Effector memory CD8-positive, alpha-beta T cell (primary cell): Measurements from ENCODE around the gene PRSS50.

ENCODE experiments used
- ATAC-seq: fragments of 150-1000 bp; cut with Tn5 transposase; replicated peaks from 2 replicates; pipeline ENCODE4 v1.10.0; 2021; ENCODE audit warnings: mild to moderate bottlenecking, moderate library complexity
- DNase-seq, 3 experiments: peaks; one replicate each; pipeline ENCODE4 v3.0.0; 2021
- H3K27ac Mint-ChIP-seq, 2 donors: one replicate each; pipeline ENCODE4 v1.8.0; 2022; ENCODE audit warnings: mild to moderate bottlenecking in 2 of 2, mixed read lengths in 2 of 2, moderate library complexity in 2 of 2
- H3K27me3 Mint-ChIP-seq, 2 donors: one replicate each; pipeline ENCODE4 v1.8.0; 2022; ENCODE audit warnings: mixed read lengths in 2 of 2
- H3K36me3 Mint-ChIP-seq: one replicate; pipeline ENCODE4 v1.8.0; 2022; ENCODE audit warnings: mild to moderate bottlenecking, moderate library complexity, mixed read lengths; ENCODE audit not compliant: insufficient read depth
- H3K4me1 Mint-ChIP-seq, 2 donors: one replicate each; pipeline ENCODE4 v1.8.0; 2022; ENCODE audit warnings: low read depth in 2 of 2, mixed read lengths in 2 of 2
- H3K4me3 Mint-ChIP-seq, 2 donors: one replicate each; pipeline ENCODE4 v1.8.0; 2022; ENCODE audit warnings: mild to moderate bottlenecking in 2 of 2, mixed read lengths in 2 of 2, moderate library complexity in 2 of 2
- H3K9me3 Mint-ChIP-seq, 2 donors: one replicate each; pipeline ENCODE4 v1.8.0; 2022; ENCODE audit warnings: mixed read lengths in 2 of 2

The PRSS50 gene

GRCh38 chr3:46737329-46737731, 19.7 kb upstream of the PRSS50 start:
- Mint-ChIP-seq H3K4me3 (no peak overlapping the region), H3K27ac (no peak overlapping the region), H3K36me3 (no peaks in the 10 kb centered on the region), H3K27me3 (peaks cover 16 to 44% of the 10 kb centered on the region in 2 donors), H3K9me3 (no peaks in the 10 kb centered on the region), H3K4me1 (no peaks in the 10 kb centered on the region)
- ATAC-seq = no peak
- no peak for DNase-seq

DNA sequence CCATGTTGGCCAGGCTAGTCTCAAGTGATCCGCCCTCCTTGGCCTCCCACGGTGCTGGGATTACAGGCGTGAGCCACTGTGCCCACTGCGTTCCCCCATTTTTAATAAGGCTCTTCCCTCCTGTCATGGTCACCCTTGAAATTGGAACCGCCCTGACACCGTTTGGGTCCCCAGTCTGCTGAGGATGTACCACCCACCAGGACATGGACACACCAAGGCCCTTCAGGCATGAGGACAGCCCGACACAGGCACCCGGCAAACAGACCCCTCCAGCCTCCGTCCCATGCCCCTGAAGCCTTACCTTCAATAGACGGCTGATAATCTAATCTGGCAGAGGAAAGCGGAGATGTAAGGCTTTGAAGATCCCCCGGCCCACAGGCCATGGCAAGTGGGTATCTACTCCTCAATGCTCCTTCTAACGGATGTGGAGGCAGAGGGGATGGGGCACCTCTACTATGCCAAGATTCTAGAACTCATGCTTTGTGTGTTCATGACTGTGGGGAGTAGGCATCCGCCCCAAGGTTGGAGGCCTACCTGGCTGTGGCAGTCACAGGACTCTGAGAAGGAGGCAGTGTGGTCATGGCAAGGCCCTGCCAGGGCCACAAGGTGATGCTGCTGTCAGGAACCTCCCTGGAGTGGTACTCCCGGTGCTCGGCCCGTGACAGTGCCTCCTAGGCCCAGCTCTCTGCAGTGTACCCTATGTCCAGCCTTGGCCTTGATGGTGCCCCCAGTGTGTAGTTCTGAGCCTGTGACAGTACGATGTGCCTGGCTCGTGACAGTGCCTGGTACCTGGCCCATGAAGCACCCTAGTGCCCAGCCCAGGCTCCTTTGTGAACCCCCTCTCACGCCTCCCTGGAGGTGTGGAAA, 18.6 kb upstream of the PRSS50 start:
- no peaks in the 10 kb centered on the region for H3K4me1 Mint-ChIP-seq
- H3K27ac Mint-ChIP-seq = no peak overlapping the region

GRCh38 chr3:46734773-46735172, 17.1 kb upstream of the PRSS50 start:
- no peak for ATAC-seq
- Mint-ChIP-seq H3K36me3 (no peaks in the 10 kb centered on the region), H3K9me3 (no peaks in the 10 kb centered on the region), H3K27me3 (peaks cover 16 to 44% of the 10 kb centered on the region in 2 donors), H3K4me3 (no peak overlapping the region), H3K4me1 (no peaks in the 10 kb centered on the region), H3K27ac (no peak overlapping the region)
- no peak for DNase-seq

More for the DNA sequence above, 18.6 kb upstream of the PRSS50 start:
- DNase-seq (no peak), ATAC-seq (no peak)
- Mint-ChIP-seq H3K4me3 (no peak overlapping the region), H3K36me3 (no peaks in the 10 kb centered on the region), H3K27me3 (peaks cover 16 to 44% of the 10 kb centered on the region in 2 donors), H3K9me3 (no peaks in the 10 kb centered on the region)

DNA sequence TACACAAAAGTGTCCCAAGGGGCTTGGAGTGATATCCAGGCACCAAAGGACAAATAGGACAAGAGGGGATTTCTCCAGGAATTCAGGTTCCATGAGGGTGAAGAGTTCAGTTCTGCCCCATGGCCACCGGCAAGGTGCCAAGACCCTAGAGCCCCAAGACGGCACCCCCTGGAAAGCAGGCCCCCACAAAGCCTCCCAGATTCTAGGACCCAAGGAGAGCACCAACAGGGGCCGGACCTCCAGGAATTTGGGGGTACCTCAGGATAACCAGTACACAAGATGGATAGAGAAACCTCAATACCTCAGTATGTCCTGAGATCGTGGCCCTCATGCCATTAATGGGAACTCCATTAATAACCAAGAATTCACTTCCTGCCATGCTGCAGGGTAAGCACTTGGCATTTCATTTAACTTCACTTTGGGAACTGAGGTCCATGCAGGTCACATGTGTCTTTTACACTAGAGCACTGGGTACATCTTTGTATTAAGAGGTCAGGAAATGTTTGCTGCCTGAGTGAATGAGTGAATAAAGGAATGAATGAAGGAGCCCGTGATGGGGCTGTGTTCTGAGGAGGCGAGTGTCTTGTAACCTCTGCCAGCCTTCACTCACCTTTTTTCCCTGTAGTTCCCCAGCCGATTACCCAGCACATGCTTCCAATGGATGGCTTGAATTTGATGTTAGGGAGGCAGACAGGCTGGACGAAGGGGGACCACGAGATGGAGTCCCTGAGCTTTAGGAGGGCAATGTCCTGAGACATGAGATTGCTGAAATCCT, 15.5 kb upstream of the PRSS50 start:
- no peaks in the 10 kb centered on the region for H3K9me3 Mint-ChIP-seq
- no peak for ATAC-seq
- DNase-seq = no peak

DNA sequence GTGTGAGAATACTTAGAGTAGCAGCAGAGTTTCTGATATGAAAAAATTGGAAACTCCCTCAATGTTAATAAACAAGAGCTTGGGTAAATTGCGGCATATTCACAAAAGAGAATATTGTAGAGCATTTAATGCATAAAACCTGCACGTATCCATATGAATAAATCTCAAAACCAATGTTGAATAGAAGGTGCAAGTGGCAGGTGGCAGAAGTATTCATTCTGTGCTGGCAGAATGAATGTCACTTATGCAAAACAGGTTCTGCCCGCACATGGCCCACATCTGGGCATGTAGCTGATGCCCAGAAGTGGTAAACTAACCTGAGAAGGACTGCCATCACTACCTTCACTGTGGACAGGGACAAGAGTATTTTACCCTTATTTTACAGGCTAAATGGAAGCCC, 14.1 kb upstream of the PRSS50 start:
- Mint-ChIP-seq H3K9me3 (no peaks in the 10 kb centered on the region), H3K36me3 (no peaks in the 10 kb centered on the region), H3K4me3 (no peak overlapping the region), H3K27me3 (peaks cover 12 to 43% of the 10 kb centered on the region in 2 donors), H3K27ac (no peak overlapping the region), H3K4me1 (no peaks in the 10 kb centered on the region)
- ATAC-seq (no peak), DNase-seq (no peak)

More for the DNA sequence above, 15.5 kb upstream of the PRSS50 start:
- Mint-ChIP-seq H3K27me3 (peaks cover 21 to 53% of the 10 kb centered on the region in 2 donors), H3K4me1 (no peaks in the 10 kb centered on the region), H3K27ac (no peak overlapping the region), H3K4me3 (no peak overlapping the region), H3K36me3 (no peaks in the 10 kb centered on the region)

DNA sequence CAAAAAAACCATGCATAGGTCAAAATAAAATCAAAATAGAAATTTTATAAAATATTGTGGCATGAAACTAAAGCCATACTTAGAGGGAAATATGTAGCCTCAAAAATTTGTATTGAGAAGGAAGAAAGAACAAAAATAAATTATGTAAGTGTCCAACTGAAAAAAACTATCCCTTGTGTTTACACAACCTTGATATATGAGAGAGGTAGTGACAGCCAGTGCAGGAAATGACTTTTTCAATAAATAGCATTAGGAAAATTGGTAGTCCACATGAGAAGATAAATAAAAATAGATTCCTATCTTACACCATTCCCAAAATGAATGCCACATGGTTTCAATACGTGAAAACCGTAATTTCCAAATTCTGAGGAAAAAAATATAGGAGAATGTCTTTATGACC, 13.2 kb upstream of the PRSS50 start:
- Mint-ChIP-seq H3K9me3 (no peaks in the 10 kb centered on the region), H3K36me3 (no peaks in the 10 kb centered on the region), H3K27ac (no peak overlapping the region), H3K4me1 (no peaks in the 10 kb centered on the region), H3K4me3 (no peak overlapping the region), H3K27me3 (peaks cover 21 to 38% of the 10 kb centered on the region in 2 donors)
- DNase-seq (no peak), ATAC-seq (no peak)

- Mint-ChIP-seq H3K27me3 (peaks cover 19 to 31% of the 10 kb centered on the region in 2 donors), H3K4me1 (no peaks in the 10 kb centered on the region), H3K9me3 (no peaks in the 10 kb centered on the region), H3K27ac (no peak overlapping the region), H3K4me3 (no peak overlapping the region), H3K36me3 (no peaks in the 10 kb centered on the region)
- ATAC-seq (no peak), DNase-seq (no peak)
Observed at GRCh38 chr3:46729038-46729437, 11.4 kb upstream of the PRSS50 start.

DNA sequence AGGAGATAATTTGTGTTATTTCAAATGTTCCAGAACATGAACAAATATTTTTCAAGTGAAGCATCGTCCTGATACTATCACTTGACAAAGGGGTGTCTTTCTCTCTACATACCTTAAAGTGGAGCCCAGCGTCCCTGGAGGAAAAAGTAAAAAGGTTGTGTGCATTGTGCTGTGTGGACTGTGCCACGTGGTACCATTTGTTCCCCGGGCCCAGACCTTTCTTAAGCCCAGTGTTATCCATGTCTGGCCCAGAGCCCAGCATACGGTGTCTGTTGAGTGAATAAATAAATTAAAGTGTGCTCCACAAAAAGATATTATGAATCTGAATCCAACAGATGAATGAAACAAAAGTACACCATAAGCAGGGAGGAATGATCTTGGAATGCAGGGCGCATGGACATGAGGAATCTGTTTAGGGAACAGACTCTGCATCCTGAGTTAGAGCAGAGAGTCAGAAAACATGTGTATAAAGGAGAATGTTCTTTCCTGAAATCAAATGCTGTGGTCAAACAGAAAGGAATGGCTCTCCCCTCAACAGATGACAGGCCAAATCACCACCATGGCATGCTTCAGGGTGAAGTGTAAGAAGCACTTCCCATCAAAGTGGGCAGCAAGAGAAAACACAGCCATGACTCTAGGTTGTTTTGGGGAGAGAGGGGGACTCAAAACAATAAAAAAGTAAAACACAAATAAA, 8.1 kb upstream of the PRSS50 start:
- no peak overlapping the region for H3K4me3 Mint-ChIP-seq
- no peak for DNase-seq
- H3K36me3 Mint-ChIP-seq = no peaks in the 10 kb centered on the region
- no peak overlapping the region for H3K27ac Mint-ChIP-seq
- no peaks in the 10 kb centered on the region for H3K4me1 Mint-ChIP-seq
- no peak for ATAC-seq
- no peaks in the 10 kb centered on the region for H3K9me3 Mint-ChIP-seq
- peaks cover 19 to 26% of the 10 kb centered on the region in 2 donors for H3K27me3 Mint-ChIP-seq

GRCh38 chr3:46724424-46724823, 6.8 kb upstream of the PRSS50 start:
- no peak overlapping the region for H3K4me3 Mint-ChIP-seq
- no peak for ATAC-seq
- no peaks in the 10 kb centered on the region for H3K4me1 Mint-ChIP-seq

DNA sequence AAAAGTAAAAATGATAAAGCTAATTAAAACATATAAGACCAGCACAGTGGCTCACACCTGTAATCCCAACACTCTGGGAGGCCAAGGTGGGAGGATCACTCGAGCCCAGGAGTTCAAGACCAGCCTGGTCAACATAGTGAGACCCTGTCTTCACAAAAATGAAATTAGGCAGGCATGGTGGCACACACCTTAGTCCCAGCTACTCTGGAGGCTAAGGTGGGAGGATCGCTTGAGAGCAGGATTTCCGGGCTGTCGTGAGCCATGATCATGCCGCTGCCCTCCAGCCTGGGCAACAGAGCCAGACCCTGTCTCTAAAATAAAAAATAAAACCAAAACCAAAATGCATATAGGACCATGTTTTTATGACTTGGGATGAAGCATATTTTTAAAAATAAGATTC, 4.8 kb upstream of the PRSS50 start:
- Mint-ChIP-seq H3K4me1 (no peaks in the 10 kb centered on the region), H3K9me3 (no peaks in the 10 kb centered on the region), H3K4me3 (no peak overlapping the region), H3K36me3 (no peaks in the 10 kb centered on the region), H3K27ac (no peak overlapping the region), H3K27me3 (peaks cover 27 to 47% of the 10 kb centered on the region in 2 donors)
- DNase-seq (no peak), ATAC-seq (no peak)

More at GRCh38 chr3:46724424-46724823, 6.8 kb upstream of the PRSS50 start:
- Mint-ChIP-seq H3K9me3 (no peaks in the 10 kb centered on the region), H3K36me3 (no peaks in the 10 kb centered on the region), H3K27me3 (peaks cover 19 to 36% of the 10 kb centered on the region in 2 donors), H3K27ac (no peak overlapping the region)
- no peak for DNase-seq

- H3K27ac Mint-ChIP-seq = no peak overlapping the region
- no peaks in the 10 kb centered on the region for H3K9me3 Mint-ChIP-seq
- H3K4me3 Mint-ChIP-seq = no peak overlapping the region
- H3K4me1 Mint-ChIP-seq = no peaks in the 10 kb centered on the region
- ATAC-seq = no peak
- peaks cover 20 to 55% of the 10 kb centered on the region in 2 donors for H3K27me3 Mint-ChIP-seq
- no peak for DNase-seq
- H3K36me3 Mint-ChIP-seq = no peaks in the 10 kb centered on the region
Observed at GRCh38 chr3:46721009-46721408, 3.3 kb upstream of the PRSS50 start.

- H3K4me3 Mint-ChIP-seq = no peak overlapping the region
- H3K9me3 Mint-ChIP-seq = no peaks in the 10 kb centered on the region
- no peak overlapping the region for H3K27ac Mint-ChIP-seq
- H3K27me3 Mint-ChIP-seq = peaks cover 20 to 56% of the 10 kb centered on the region in 2 donors
- no peak for DNase-seq
- H3K4me1 Mint-ChIP-seq = no peaks in the 10 kb centered on the region
- no peaks in the 10 kb centered on the region for H3K36me3 Mint-ChIP-seq
- ATAC-seq = no peak
Observed at GRCh38 chr3:46719735-46720271, 2.1 kb upstream of the PRSS50 start.

- H3K36me3 Mint-ChIP-seq = no peaks in the 10 kb centered on the region
- peaks cover 20 to 56% of the 10 kb centered on the region in 2 donors for H3K27me3 Mint-ChIP-seq
- ATAC-seq (no peak), DNase-seq (no peak)
- no peak overlapping the region for H3K4me3 Mint-ChIP-seq
- no peaks in the 10 kb centered on the region for H3K9me3 Mint-ChIP-seq
- no peak overlapping the region for H3K27ac Mint-ChIP-seq
- no peaks in the 10 kb centered on the region for H3K4me1 Mint-ChIP-seq
Observed at GRCh38 chr3:46719044-46719565, 1.4 kb upstream of the PRSS50 start.
